IMR-90 (cell line): ENCODE data around the gene EMCN. TPM values are rescaled to one million over a fixed set of nuclear protein-coding genes. Genes with fewer than 3 reads are reported as not detected.

Experiments used
- ATAC-seq: fragments of 200-7000 bp; cut with Tn5 transposase; 2 replicates; pipeline ENCODE4 v1.9.1; 2020; ENCODE audit warnings: low read depth, mild to moderate bottlenecking, moderate library complexity
- BruUV-seq: library from RNA; stranded (reverse); fragments of 400-500 nt; replicated peaks from 2 replicates; lab custom pipeline; 2021; lab: Mats Ljungman, UMichigan
- CTCF ChIA-PET: fragments of 300-600 bp; formaldehyde crosslinking; extraction: SDS; loops from one replicate; lab custom pipeline; 2021; ENCODE audit warnings: antibody characterized with exemption; lab: Yijun Ruan, JAX
- POLR2A ChIA-PET: fragments of 300-600 bp; sonication (Branson Sonifier 250); formaldehyde crosslinking; loops from one replicate; lab custom pipeline; 2022; ENCODE audit warnings: antibody characterized with exemption; ENCODE audit not compliant: unreplicated experiment; lab: Charles Lee
- DNase-seq: peaks from one replicate; pipeline ENCODE4 v3.0.0; 2013
- H2AFZ ChIP-seq: replicated peaks from 2 replicates; pipeline ENCODE3; 2013; ENCODE audit warnings: low read length, mild to moderate bottlenecking; ENCODE audit not compliant: poor library complexity
- H2AK5ac ChIP-seq: 2 replicates; pipeline ENCODE4 v1.6.1; 2013; ENCODE audit warnings: low read depth, low read length, inconsistent platforms
- H2AK9ac ChIP-seq: replicated peaks from 2 replicates; pipeline ENCODE3; 2013; ENCODE audit warnings: mild to moderate bottlenecking, low read depth, low read length, moderate library complexity; ENCODE audit not compliant: poor library complexity
- H2BK120ac ChIP-seq: 2 replicates; pipeline ENCODE4 v1.6.1; 2013; ENCODE audit warnings: low read depth, low read length, inconsistent platforms
- H2BK15ac ChIP-seq: 3 replicates; pipeline ENCODE4 v1.6.1; 2013; ENCODE audit warnings: low read depth, low read length, inconsistent platforms
- H2BK20ac ChIP-seq: 2 replicates; pipeline ENCODE4 v1.6.1; 2013; ENCODE audit warnings: low read depth, mild to moderate bottlenecking, inconsistent platforms, low read length, moderate library complexity
- H2BK5ac ChIP-seq: 2 replicates; pipeline ENCODE4 v1.6.1; 2013; ENCODE audit warnings: mild to moderate bottlenecking, low read depth, low read length, inconsistent platforms; ENCODE audit not compliant: poor library complexity, severe bottlenecking
- H3K14ac ChIP-seq: replicated peaks from 2 replicates; pipeline ENCODE4 v1.6.1; 2013; ENCODE audit warnings: low read depth, low read length, inconsistent platforms
- H3K18ac ChIP-seq: 2 replicates; pipeline ENCODE4 v1.6.1; 2013; ENCODE audit warnings: low read depth, low read length, control low read depth
- H3K23ac ChIP-seq: 2 replicates; pipeline ENCODE4 v1.6.1; 2013; ENCODE audit warnings: low read depth, low read length, inconsistent platforms
- H3K27ac ChIP-seq: 2 replicates; pipeline ENCODE4 v1.5.1; 2013; ENCODE audit warnings: mild to moderate bottlenecking, control low read depth, low read length; ENCODE audit not compliant: insufficient read depth
- H3K27me3 ChIP-seq: 2 replicates; pipeline ENCODE4 v1.6.1; 2013; ENCODE audit warnings: low read length; ENCODE audit not compliant: control insufficient read depth, insufficient read depth
- H3K36me3 ChIP-seq: 2 replicates; pipeline ENCODE4 v1.6.1; 2013; ENCODE audit warnings: low read length, mixed read lengths; ENCODE audit not compliant: control insufficient read depth, insufficient read depth
- H3K4ac ChIP-seq: 2 replicates; pipeline ENCODE4 v1.6.1; 2013; ENCODE audit warnings: low read depth, low read length, inconsistent platforms
- H3K4me1 ChIP-seq: 2 replicates; pipeline ENCODE4 v1.6.1; 2013; ENCODE audit warnings: low read length, mixed read lengths; ENCODE audit not compliant: control insufficient read depth, insufficient read depth
- H3K4me2 ChIP-seq: 2 replicates; pipeline ENCODE4 v1.6.1; 2013; ENCODE audit warnings: low read depth, mild to moderate bottlenecking, control low read depth, low read length, moderate library complexity
- H3K4me3 ChIP-seq: 2 replicates; pipeline ENCODE4 v1.5.1; 2013; ENCODE audit warnings: low read depth, mild to moderate bottlenecking, control low read depth, low read length, moderate library complexity; ENCODE audit not compliant: insufficient read depth
- H3K56ac ChIP-seq: 2 replicates; pipeline ENCODE4 v1.6.1; 2013; ENCODE audit warnings: low read length, inconsistent platforms; ENCODE audit not compliant: insufficient read depth; ENCODE audit errors: extremely low read depth
- H3K79me1 ChIP-seq, 2 experiments: 2 replicates each; pipeline ENCODE4 v1.6.1; 2013; ENCODE audit warnings: low read length in 2 of 2, inconsistent platforms in 1 of 2, low read depth in 1 of 2
- H3K9ac ChIP-seq: 2 replicates; pipeline ENCODE4 v1.6.1; 2013; ENCODE audit warnings: low read depth, low read length, control low read depth
- H3K9me1 ChIP-seq: 2 replicates; pipeline ENCODE4 v1.6.1; 2013; ENCODE audit warnings: low read length, inconsistent platforms; ENCODE audit not compliant: insufficient read depth
- H3K9me3 ChIP-seq: 2 replicates; pipeline ENCODE4 v1.6.1; 2013; ENCODE audit warnings: low read length; ENCODE audit not compliant: control insufficient read depth, insufficient read depth
- H4K20me1 ChIP-seq: 2 replicates; pipeline ENCODE4 v1.6.1; 2013; ENCODE audit warnings: low read length, inconsistent platforms; ENCODE audit not compliant: insufficient read depth
- H4K5ac ChIP-seq: 2 replicates; pipeline ENCODE4 v1.6.1; 2013; ENCODE audit warnings: mild to moderate bottlenecking, low read depth, low read length, control low read depth
- H4K8ac ChIP-seq, 2 experiments: 2 replicates each; pipeline ENCODE4 v1.6.1; 2013; ENCODE audit warnings: low read depth in 2 of 2, low read length in 2 of 2, control low read depth in 1 of 2, inconsistent platforms in 1 of 2
- H4K91ac ChIP-seq: 2 replicates; pipeline ENCODE4 v1.6.1; 2013; ENCODE audit warnings: low read depth, low read length, inconsistent platforms; ENCODE audit not compliant: insufficient read depth
- BHLHE40 ChIP-seq: fragments of 150-350 bp; IDR thresholded peaks from 2 replicates; pipeline ENCODE4 v1.6.1; 2016; ENCODE audit warnings: mild to moderate bottlenecking, low read depth, low read length
- CEBPB ChIP-seq: IDR thresholded peaks from 2 replicates; pipeline ENCODE4 v1.6.1; 2012; ENCODE audit warnings: low read depth, low read length, improper control_type of control experiment
- FOS ChIP-seq: fragments of 150-350 bp; IDR thresholded peaks from 2 replicates; pipeline ENCODE4 v1.6.1; 2016; ENCODE audit warnings: low read depth, low read length
- MAFK ChIP-seq: IDR thresholded peaks from 2 replicates; pipeline ENCODE4 v1.6.1; 2012; ENCODE audit warnings: low read depth, low read length, improper control_type of control experiment
- MAZ ChIP-seq: IDR thresholded peaks from 2 replicates; pipeline ENCODE4 v1.6.1; 2012; ENCODE audit warnings: low read depth, mild to moderate bottlenecking, low read length, improper control_type of control experiment, moderate library complexity, borderline replicate concordance
- MXI1 ChIP-seq: IDR thresholded peaks from 2 replicates; pipeline ENCODE4 v1.6.1; 2012; ENCODE audit warnings: low read depth, mild to moderate bottlenecking, low read length, moderate library complexity, borderline replicate concordance
- NFE2L2 ChIP-seq: fragments of 150-350 bp; IDR thresholded peaks from 2 replicates; pipeline ENCODE4 v1.6.1; 2016; ENCODE audit warnings: low read depth, mild to moderate bottlenecking, low read length
- POLR2A ChIP-seq: IDR thresholded peaks from 2 replicates; pipeline ENCODE4 v1.6.1; 2012; ENCODE audit warnings: mild to moderate bottlenecking, low read depth, low read length
- RAD21 ChIP-seq: IDR thresholded peaks from 2 replicates; pipeline ENCODE4 v1.6.1; 2012; ENCODE audit warnings: low read length, improper control_type of control experiment
- RCOR1 ChIP-seq: IDR thresholded peaks from 2 replicates; pipeline ENCODE4 v1.6.1; 2012; ENCODE audit warnings: mild to moderate bottlenecking, low read length, improper control_type of control experiment; ENCODE audit not compliant: insufficient replicate concordance
- RFX5 ChIP-seq: IDR thresholded peaks from 2 replicates; pipeline ENCODE4 v1.8.0; 2012; ENCODE audit warnings: low read depth, mild to moderate bottlenecking, low read length, moderate library complexity
- USF2 ChIP-seq: fragments of 150-350 bp; IDR thresholded peaks from 2 replicates; pipeline ENCODE4 v1.6.1; 2017; ENCODE audit warnings: mild to moderate bottlenecking, antibody characterized with exemption, low read length, low read depth
- WGBS, 2 experiments: methylation state at CpG; one replicate each; pipeline versions ENCODE4 v1.1.5 to v1.1.7; 2013; ENCODE audit warnings: missing lambda C conversion rate in 2 of 2; ENCODE audit not compliant: insufficient read length in 1 of 2; ENCODE audit errors: extremely low coverage in 2 of 2; 5-methylcytosine and 5-hydroxymethylcytosine counted together
- dilution Hi-C: fragments of 300-500 bp; cut with HindIII; formaldehyde crosslinking; loops from one replicate; pipeline ENCODE4 v1.14.3; 2018; ENCODE audit warnings: low sequenced_read_pairs; ENCODE audit not compliant: unreplicated experiment
- in situ Hi-C: fragments of 300-500 bp; cut with MboI; formaldehyde crosslinking; loops from 3 replicates; pipeline ENCODE4 v1.14.3; 2019; ENCODE audit warnings: low sequenced_read_pairs, inconsistent platforms, mixed read lengths
- intact Hi-C: fragments of 100-400 bp; cut with micrococcal nuclease; formaldehyde crosslinking; loops from 2 replicates; pipeline ENCODE4 v1.10.0; 2022
- polyA plus RNA-seq, 3 experiments: library from polyadenylated mRNA; depleted of rRNA; stranded (reverse); fragments of >200 nt; gene quantifications; 2 replicates each; pipeline ENCODE4 v1.2.3, GENCODE V29; 2012; ENCODE audit warnings: low replicate concordance in 1 of 3
- total RNA-seq: library from RNA; depleted of rRNA; stranded (reverse); fragments of >200 nt; gene quantifications from 2 replicates; pipeline ENCODE4 v1.2.3, GENCODE V29; 2012
- TF ChIP-seq, protein P1 (sequence below): fragments of 150-350 bp; IDR thresholded peaks from 2 replicates; pipeline ENCODE4 v1.6.1; 2016; ENCODE audit warnings: low read depth, mild to moderate bottlenecking, low read length, moderate library complexity, borderline replicate concordance

The EMCN gene
- total and polyA plus RNA-seq, 2 of the 4 experiments (the other 2 are of a cell fraction), result not detected

- no peak overlapping the region for H2AFZ ChIP-seq
- no peak overlapping the region for H3K56ac ChIP-seq
- no peaks in the 10 kb centered on the region for H4K20me1 ChIP-seq
- ATAC-seq, result no peak
- WGBS, 2 experiments, result 71% methylated on average over 1 of the region's 1 CpG; no CpG with 5 or more reads in 1 of the 2 experiments
- in situ Hi-C loops (no loop called here), intact Hi-C loops (no loop called here), dilution Hi-C loops (no loop called here)
- no peaks in the 10 kb centered on the region for H3K9me1 ChIP-seq
- H3K18ac ChIP-seq, result no peak overlapping the region
- no peaks in the 10 kb centered on the region for H3K36me3 ChIP-seq
- H4K8ac ChIP-seq, result no peak overlapping the region
- no peak overlapping the region for H3K23ac ChIP-seq
- H2AK5ac ChIP-seq, result no peak overlapping the region
- no peak overlapping the region for H3K14ac ChIP-seq
- no peak overlapping the region for H2AK9ac ChIP-seq
- H2BK20ac ChIP-seq, result no peak overlapping the region
- no peak overlapping the region for H3K27ac ChIP-seq
- no peaks in the 10 kb centered on the region for H3K27me3 ChIP-seq
- no peak overlapping the region for H4K5ac ChIP-seq
- 0 out of 2 replicates have a peak, but pooled peaks cover 2% of the 10 kb centered on the region for H3K9me3 ChIP-seq
- H2BK5ac ChIP-seq, result no peak overlapping the region
- ChIA-PET POLR2A (no interaction called here), CTCF (no interaction called here)
- H3K9ac ChIP-seq, result no peak overlapping the region
- H3K4ac ChIP-seq, result no peak overlapping the region
- no peak overlapping the region for H3K4me3 ChIP-seq
- H3K4me1 ChIP-seq, result no peaks in the 10 kb centered on the region
- H3K79me1 ChIP-seq, result no peaks in the 10 kb centered on the region
- H3K4me2 ChIP-seq, result no peak overlapping the region
- no peak for DNase-seq
- TF ChIP-seq MAFK (no peak), RFX5 (no peak), NFE2L2 (no peak), BHLHE40 (no peak), RCOR1 (no peak), CEBPB (no peak), MXI1 (no peak), MAZ (no peak), POLR2A (no peak), FOS (no peak), USF2 (no peak), RAD21 (no peak)
- TF ChIP-seq, protein P1, sequence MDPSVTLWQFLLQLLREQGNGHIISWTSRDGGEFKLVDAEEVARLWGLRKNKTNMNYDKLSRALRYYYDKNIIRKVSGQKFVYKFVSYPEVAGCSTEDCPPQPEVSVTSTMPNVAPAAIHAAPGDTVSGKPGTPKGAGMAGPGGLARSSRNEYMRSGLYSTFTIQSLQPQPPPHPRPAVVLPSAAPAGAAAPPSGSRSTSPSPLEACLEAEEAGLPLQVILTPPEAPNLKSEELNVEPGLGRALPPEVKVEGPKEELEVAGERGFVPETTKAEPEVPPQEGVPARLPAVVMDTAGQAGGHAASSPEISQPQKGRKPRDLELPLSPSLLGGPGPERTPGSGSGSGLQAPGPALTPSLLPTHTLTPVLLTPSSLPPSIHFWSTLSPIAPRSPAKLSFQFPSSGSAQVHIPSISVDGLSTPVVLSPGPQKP, result no peak
- H2BK120ac ChIP-seq, result no peak overlapping the region
- no TSS peak for BruUV-seq
- H4K91ac ChIP-seq, result no peak overlapping the region
- H2BK15ac ChIP-seq, result no peak overlapping the region
Observed at GRCh38 chr4:100356172-100356571, 161.7 kb downstream of the EMCN start.
